Stimulated activated CD8-positive, alpha-beta memory T cell treated with anti-CD3 and anti-CD28 coated beads, Interleukin-7, amount 100 ng/mL, for 4 hours (primary cell): ENCODE data around the gene STARD6.
"Not testable (repeated sequence)": the region's sequence is repeated elsewhere in the genome, so short reads cannot be mapped to it uniquely, and the experiment has no call there.

ENCODE experiments used
- DNase-seq, 2 donors: peaks; one replicate each; pipeline ENCODE4 v3.0.0-alpha.2; 2020; ENCODE audit warnings: low read depth in 2 of 2

The STARD6 gene

DNA sequence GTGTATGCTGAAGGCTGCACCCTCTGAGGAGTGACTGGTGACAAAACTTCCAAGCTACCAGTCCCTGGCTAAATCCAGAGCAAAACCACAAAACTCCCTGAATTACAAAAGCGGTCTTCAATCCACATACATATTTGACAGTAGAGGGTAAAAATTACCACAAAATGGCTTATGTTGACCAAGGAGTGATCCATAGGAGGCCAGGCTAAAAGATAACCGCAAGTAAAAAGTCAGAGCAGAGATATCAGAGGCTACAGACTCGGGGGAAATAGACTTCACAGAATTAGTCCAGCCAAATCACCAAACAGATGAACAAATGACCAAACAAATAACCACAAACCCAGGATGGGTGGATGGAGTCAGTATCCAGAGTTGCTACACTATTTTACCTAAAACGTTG lies 19.4 kb downstream of the STARD6 start:
- no peak for DNase-seq

DNA sequence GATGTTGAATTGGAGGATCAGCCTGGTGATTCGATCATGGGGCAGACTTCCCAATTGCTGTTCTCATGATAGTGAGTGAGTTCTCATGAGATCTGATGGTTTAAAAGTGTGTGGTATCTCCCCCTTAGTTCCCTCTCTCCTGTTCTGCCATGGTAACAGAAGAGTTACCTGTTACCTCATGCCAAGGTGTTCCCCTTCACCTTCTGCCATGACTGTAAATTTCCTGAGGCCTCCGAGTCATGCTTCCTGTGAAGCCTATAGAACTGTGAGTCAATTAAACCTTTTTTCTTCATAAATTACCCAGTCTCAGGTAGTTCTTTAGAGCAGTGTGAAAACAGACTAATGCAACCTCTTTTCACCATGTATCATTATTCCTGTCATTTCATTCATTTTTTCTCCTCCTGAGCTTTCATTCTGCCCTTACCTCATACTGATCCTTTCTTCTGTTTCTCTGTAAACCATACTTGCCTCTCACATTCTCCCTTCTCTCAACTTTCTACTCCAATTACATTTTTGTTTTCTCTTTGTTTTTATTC lies 22.0 kb downstream of the STARD6 start:
- DNase-seq, result no peak

DNA sequence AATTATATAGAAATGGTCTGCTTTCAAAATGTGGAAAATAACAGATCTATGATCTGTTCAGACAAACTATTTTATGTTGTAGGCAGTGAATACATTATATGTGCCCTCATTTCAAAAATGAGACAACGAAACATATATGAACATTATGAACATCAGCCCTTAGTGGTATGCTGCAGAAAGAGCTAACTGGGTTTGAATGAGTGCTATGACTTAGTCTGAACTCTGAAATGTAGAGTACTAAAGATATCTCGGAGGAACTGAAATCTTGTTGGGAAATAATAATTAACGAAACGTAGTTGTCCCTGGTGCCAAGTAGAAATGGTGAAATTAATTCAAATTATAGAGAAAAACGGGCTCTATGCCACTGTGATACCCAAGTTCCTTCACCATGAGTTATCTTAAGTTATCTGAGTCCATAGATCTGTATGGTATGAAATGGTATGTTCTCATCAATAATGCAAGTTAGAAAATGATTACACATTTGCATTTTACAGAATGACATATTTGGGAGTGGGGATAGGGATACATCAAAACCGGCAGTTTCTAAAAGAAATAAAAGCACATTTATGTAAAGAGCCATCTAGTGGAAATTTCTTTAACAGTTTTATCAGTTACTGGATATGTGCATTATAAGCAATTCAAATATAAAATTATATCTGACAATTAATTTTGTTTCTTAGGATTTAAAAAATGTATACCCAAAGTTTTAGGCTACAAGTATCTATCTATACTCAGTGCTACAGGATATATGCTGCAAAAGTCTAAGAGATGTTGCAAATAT lies 26.7 kb downstream of the STARD6 start:
- no peak for DNase-seq

DNA sequence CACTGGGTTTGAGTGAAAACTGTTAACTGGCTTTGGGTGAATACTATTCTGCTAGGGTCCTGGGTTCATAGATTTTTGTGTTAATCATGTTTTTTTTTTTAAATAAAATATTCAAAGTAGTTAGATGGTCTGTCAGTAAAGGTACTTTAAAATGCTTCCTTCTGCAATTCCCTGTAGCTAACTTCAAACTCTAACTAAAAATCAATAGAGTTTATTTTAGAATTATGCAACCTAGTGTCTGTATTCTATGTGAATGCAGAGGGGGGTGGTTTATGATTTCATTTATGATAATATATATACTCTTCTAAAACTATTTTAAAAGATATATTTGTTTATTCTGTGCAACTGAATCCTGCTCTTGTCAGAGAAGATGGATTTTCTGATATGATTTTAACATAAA lies 27.9 kb downstream of the STARD6 start:
- DNase-seq, result no peak

DNA sequence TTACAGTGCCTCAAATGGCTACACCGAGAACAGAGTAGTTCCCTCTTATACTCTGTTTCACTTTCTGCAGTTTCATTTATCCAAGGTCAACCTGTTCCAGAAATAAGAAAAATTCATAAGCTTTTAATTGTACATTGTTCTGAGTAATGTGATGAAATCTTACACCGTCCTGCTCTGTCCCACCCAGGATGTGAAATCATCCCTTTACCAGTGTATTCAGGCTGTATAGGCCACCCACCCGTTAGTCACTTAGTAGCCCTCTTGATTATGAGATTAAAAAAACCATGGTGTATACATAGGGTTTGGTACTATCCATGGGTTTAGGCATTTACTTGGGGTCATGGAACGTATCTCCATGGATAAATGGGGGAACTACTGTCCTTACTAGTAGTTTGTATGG lies 29.8 kb downstream of the STARD6 start:
- DNase-seq, result no peak

- DNase-seq, result no peak
These were observed 33.7 kb downstream of the STARD6 start for GRCh38 chr18:54323970-54324369.

- DNase-seq, result no peak
These were observed 34.1 kb downstream of the STARD6 start for GRCh38 chr18:54323561-54323960.

- no peak for DNase-seq
These were observed 41.4 kb downstream of the STARD6 start for GRCh38 chr18:54316071-54316820.

- DNase-seq, result not testable (repeated sequence)
These were observed 48.1 kb downstream of the STARD6 start for GRCh38 chr18:54309564-54309963.

DNA sequence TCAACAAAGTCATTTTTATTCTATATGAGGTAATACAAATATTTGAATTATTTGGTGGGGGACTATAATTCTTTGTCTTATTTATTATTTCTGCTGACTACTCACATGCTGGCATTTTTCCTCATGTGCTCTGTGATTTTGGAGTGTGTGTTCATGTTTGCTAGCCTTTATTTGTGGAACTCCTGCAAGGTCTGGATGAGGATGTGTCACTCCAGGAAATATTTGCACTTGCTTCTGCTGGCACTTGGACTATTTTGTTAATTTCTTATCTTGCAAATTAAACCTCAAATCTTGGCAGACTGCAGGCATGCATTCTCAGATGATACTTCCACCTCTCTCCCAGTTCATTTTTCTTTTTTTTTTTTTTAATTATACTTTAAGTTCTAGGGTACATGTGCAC lies 54.2 kb downstream of the STARD6 start:
- DNase-seq, result no peak

DNA sequence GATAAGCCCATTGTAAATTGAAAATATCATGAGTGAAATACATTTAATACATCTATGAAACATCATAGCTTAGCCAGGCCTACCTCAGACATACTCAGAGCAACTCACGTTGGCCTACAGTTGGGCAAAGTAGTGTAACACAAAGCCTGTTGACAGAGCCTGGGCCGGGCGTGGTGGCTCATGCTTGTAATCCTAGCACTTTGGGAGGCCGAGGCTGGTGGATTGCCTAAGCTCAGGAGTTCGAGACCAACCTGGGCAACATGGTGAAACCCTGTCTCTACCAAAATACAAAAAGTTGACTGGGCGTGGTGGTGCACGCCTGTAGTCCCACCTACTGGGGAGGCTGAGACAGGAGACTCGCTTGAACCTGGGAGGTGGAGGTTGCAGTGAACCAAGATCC lies 58.7 kb downstream of the STARD6 start:
- not testable (repeated sequence) for DNase-seq

DNA sequence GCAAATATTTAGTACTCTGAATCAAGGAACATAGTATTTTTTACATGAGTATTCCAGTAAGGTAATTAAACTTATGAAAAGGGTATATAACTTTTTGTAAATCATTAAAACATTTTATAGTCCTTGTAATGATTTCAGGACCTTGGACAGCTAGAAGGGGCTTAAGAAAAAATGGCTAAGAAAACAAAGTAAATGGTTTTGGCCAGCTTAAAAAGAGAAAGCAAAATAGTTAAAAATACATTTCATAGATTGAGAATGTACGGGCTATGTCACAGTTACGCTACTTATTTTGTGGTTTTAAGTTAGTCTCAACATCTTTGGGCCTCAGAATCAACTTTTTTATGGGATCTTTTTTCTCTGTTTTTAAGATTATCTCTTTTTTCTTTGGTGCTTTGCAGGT lies 61.6 kb downstream of the STARD6 start:
- no peak for DNase-seq

DNA sequence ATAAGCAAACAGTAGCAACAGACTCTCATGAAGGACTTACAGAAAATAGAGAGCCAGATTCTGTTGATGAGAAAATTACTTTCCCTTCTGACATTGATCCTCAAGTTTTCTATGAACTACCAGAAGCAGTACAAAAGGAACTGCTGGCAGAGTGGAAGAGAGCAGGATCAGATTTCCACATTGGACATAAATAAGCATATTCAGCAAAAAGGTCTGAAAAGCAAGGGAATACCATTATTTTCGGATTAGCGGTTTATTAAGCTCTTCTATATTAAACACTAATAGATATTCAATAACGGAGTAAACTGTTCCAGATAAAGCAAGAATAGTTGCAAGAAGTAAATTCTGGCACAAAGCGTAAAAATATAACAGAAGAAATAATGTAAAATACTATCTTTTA lies 63.4 kb downstream of the STARD6 start:
- DNase-seq, result no peak

GRCh38 chr18:54284981-54285785 lies 72.5 kb downstream of the STARD6 start:
- DNase-seq, result no peak

DNA sequence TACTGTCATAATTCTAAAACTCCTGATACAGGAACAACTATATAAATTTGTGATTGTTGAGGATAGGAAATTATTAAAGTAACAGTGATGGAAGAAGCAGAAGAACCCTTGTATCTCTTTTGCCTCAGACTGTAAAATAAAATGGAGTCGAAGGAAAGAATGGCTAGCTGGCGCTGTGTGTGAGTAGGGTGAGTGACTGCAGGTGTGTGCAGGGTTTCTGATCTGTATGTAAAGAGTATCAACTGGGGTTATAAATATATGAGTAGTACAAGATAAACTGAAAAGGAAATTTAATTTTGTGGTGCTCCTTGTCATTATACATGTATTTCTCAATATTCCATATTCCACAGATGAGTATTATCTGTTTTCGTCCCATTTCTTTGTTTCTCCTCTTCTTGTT lies 73.1 kb downstream of the STARD6 start:
- DNase-seq, result no peak

- no peak for DNase-seq
These were observed 77.5 kb downstream of the STARD6 start for GRCh38 chr18:54280220-54280569.

DNA sequence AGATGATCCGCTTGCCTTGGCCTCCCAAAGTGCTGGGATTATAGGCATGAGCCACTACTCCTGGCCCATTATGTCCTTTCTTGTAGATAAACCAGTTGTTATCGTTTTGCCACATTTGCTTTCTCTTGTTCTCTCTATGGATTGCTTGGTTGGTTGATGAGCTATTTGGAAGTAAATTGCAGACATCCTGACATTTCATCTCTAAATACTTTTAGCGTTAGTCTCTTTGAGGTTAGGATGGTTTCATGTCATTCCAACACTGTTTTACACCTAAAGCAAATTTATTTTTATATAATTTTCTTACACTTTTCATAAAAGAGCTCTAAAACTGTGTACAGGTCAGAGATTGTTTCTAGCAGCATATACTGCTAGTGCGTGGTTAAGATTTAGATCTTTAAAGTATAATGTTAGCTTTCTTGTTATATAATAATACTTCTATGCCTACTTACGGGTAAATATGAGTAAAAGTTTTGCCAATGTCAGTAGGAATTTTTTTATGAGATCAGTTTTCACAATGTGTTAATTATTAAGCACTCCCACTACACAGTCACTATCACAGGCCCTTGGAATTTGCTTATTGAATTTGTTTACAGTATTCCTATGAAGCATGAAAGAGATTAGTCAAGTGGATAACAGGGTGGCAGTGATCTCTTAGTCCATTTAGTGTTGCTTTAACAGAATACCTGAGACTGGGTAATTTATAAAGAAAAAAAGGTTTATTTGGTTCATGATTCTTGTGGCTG lies 78.0 kb downstream of the STARD6 start:
- no peak for DNase-seq

GRCh38 chr18:54278615-54279014 lies 79.0 kb downstream of the STARD6 start:
- no peak for DNase-seq

- no peak for DNase-seq
These were observed 79.8 kb downstream of the STARD6 start for GRCh38 chr18:54277899-54278298.
